Ovary (tissue), 9 donors: ENCODE data around the gene ATG16L2. TPM values are rescaled to one million over a fixed set of nuclear protein-coding genes. Genes with fewer than 3 reads are reported as not detected.

ENCODE experiments used
- DNase-seq, 5 donors: peaks; one replicate each; pipeline ENCODE4 v3.0.0-alpha.2; 2019 to 2020
- H3K27ac ChIP-seq, 2 donors: fragments of 200-600 bp; one replicate each; pipeline versions ENCODE4 v1.5.1 to v1.8.0; 2019 to 2022
- H3K27me3 ChIP-seq: fragments of 200-600 bp; one replicate; pipeline ENCODE4 v1.8.0; 2022
- H3K36me3 ChIP-seq: fragments of 200-600 bp; sonication (generic); one replicate; pipeline ENCODE4 v1.5.1; 2019
- H3K4me1 ChIP-seq: one replicate; pipeline ENCODE4 v1.8.1; 2013; ENCODE audit warnings: mild to moderate bottlenecking, moderate library complexity; ENCODE audit not compliant: insufficient read depth
- H3K4me3 ChIP-seq: fragments of 200-600 bp; sonication (generic); one replicate; pipeline ENCODE4 v1.5.1; 2017
- H3K9me3 ChIP-seq, 2 donors: fragments of 200-600 bp in 1 of 2; sonication (generic) in 1 of 2; one replicate each; pipeline versions ENCODE4 v1.5.1 to v1.8.1; 2013 to 2019; ENCODE audit warnings: mild to moderate bottlenecking in 1 of 2, moderate library complexity in 1 of 2
- CTCF ChIP-seq, 3 donors: fragments of 450-650 bp in 2 of 3; fragments of 200-600 bp in 1 of 3; IDR thresholded peaks; one replicate each; pipeline versions ENCODE4 v1.5.1 to v1.8.0; 2016 to 2022; ENCODE audit warnings: antibody characterized with exemption in 3 of 3, mild to moderate bottlenecking in 1 of 3
- EP300 ChIP-seq: sonication (generic); formaldehyde crosslinking; IDR thresholded peaks from one replicate; pipeline ENCODE4 v1.6.1; 2017; ENCODE audit warnings: antibody characterized with exemption
- POLR2A ChIP-seq: fragments of 450-650 bp; IDR thresholded peaks from one replicate; pipeline ENCODE4 v1.6.1; 2017; ENCODE audit warnings: antibody characterized with exemption, mild to moderate bottlenecking, moderate library complexity
- WGBS, 3 donors: extraction: QIAGEN DNeasy Blood & Tissue Kit in 1 of 3; methylation state at CpG; one replicate each; pipeline versions ENCODE4 v1.1.5 to v1.1.7; 2013 to 2017; 5-methylcytosine and 5-hydroxymethylcytosine counted together
- intact Hi-C, 4 donors: fragments of 100-400 bp; cut with DNase I; formaldehyde crosslinking; loops; one replicate each; pipeline versions ENCODE4 v1.11.0 to v1.15.1; 2022 to 2023
- polyA plus RNA-seq, 2 donors: library from polyadenylated mRNA; stranded (reverse); fragments of 200-250 nt in 1 of 2; fragments of 350-450 nt in 1 of 2; fragmentation: Illumina TruSeq in 1 of 2; extraction: RNeasy Lipid Tissue Mini Kit (QIAGEN cat#74804) in 1 of 2; gene quantifications; one replicate each; pipeline ENCODE4 v1.2.3, GENCODE V29; 2013 to 2014
- total RNA-seq, 7 donors: library from RNA; depleted of rRNA in 2 of 7; stranded (reverse); fragments of >200 nt in 2 of 7; fragmentation: NEBNext Ultra II Directional in 3 of 7; extraction: Animal tissue kit (Norgen Biotek cat#: 25700) in 3 of 7; gene quantifications; one replicate each; pipeline versions ENCODE4 v1.1.0 to v1.2.4, GENCODE V29; 2016 to 2023
- donor health status: DM: no; HTN: no; CAD: no; lungs with moderate emphysema.
- donor health status: DM: no; HTN: no; CAD: no.
- donor health status: Bipolar disorder and iron deficiency.
- donor health status: DM: yes; HTN: yes; CAD: no.
- donor health status: DM: no; HTN: no; CAD: no.
- donor health status: DM: yes; HTN: yes; CAD: no.

The ATG16L2 gene
- total and polyA plus RNA-seq, 9 donors = 21.8 to 42.3 (median 30.3) TPM

- no peak overlapping the region for H3K4me3 ChIP-seq
- peak in 1 of 5 donors; percentile 25 for DNase-seq
- peaks cover 15% of the 10 kb centered on the region for H3K4me1 ChIP-seq
- H3K36me3 ChIP-seq = no peaks in the 10 kb centered on the region
- no peaks in the 10 kb centered on the region for H3K27me3 ChIP-seq
- H3K9me3 ChIP-seq = no peaks in the 10 kb centered on the region
- WGBS, 3 donors = 87 to 92% (median 88%) methylated on average over 7 of the region's 7 CpGs
- no peak overlapping the region for H3K27ac ChIP-seq
- intact Hi-C loops = loop anchor here in 1 of 4 donors (10.0 kb wide), 1 partner anchor 212 kb away; no protein-coding TSS in a partner anchor
- TF ChIP-seq CTCF (IDR thresholded peaks at IDR 0.05) (no peak), POLR2A (no peak), EP300 (no peak)
Observed at GRCh38 chr11:72816404-72816990, 2.3 kb downstream of the ATG16L2 start.

- Histone ChIP-seq H3K27me3 (no peaks in the 10 kb centered on the region), H3K27ac (no peak overlapping the region), H3K36me3 (no peaks in the 10 kb centered on the region), H3K9me3 (no peaks in the 10 kb centered on the region), H3K4me3 (no peak overlapping the region), H3K4me1 (peaks cover 12% of the 10 kb centered on the region)
- intact Hi-C loops = loop anchor here in 1 of 4 donors (10.0 kb wide), 1 partner anchor 213 kb away; no protein-coding TSS in a partner anchor
- WGBS, 3 donors = 98 to 100% (median 98%) methylated on average over 4 of the region's 4 CpGs
- DNase-seq = no peak
- TF ChIP-seq CTCF (IDR thresholded peaks at IDR 0.05) (no peak), POLR2A (no peak)
Observed at GRCh38 chr11:72817966-72818365, 3.8 kb downstream of the ATG16L2 start.

- no peaks in the 10 kb centered on the region for H3K27me3 ChIP-seq
- no peak overlapping the region for H3K4me3 ChIP-seq
- H3K27ac ChIP-seq = no peak overlapping the region
- intact Hi-C loops = loop anchor here in 1 of 4 donors (10.0 kb wide), 1 partner anchor 214 kb away; no protein-coding TSS in a partner anchor
- TF ChIP-seq POLR2A = no peak
- TF ChIP-seq EP300 = no peak
- no peak for TF ChIP-seq CTCF (IDR thresholded peaks at IDR 0.05)
- WGBS, 3 donors = 87 to 92% (median 88%) methylated on average over 4 of the region's 4 CpGs
- DNase-seq = no peak
- no peaks in the 10 kb centered on the region for H3K9me3 ChIP-seq
- H3K36me3 ChIP-seq = no peaks in the 10 kb centered on the region
- peaks cover 10% of the 10 kb centered on the region for H3K4me1 ChIP-seq
Observed at GRCh38 chr11:72818971-72819370, 4.8 kb downstream of the ATG16L2 start.

- DNase-seq = peak in 2 of 5 donors; percentile 29 to 44
- no peak for TF ChIP-seq EP300
- TF ChIP-seq CTCF (IDR thresholded peaks at IDR 0.05) = no peak
- TF ChIP-seq POLR2A = no peak
- H3K9me3 ChIP-seq = no peaks in the 10 kb centered on the region
- intact Hi-C loops = no loop called here
- H3K36me3 ChIP-seq = no peaks in the 10 kb centered on the region
- peaks cover 5% of the 10 kb centered on the region for H3K4me1 ChIP-seq
- H3K27me3 ChIP-seq = no peaks in the 10 kb centered on the region
- no peak overlapping the region for H3K27ac ChIP-seq
- no peak overlapping the region for H3K4me3 ChIP-seq
- 93 to 95% (median 93%) methylated on average over 15 of the region's 15 CpGs for WGBS, 3 donors
Observed at GRCh38 chr11:72820439-72821139, 6.4 kb downstream of the ATG16L2 start.
